MCF 10A (cell line): ENCODE measurements around the gene KCNIP2. TPM values are rescaled to one million over a fixed set of nuclear protein-coding genes. Genes with fewer than 3 reads are reported as not detected.
A peak's percentile ranks its signal among the peaks of the same experiment; 100 is the strongest.

Experiments used
- Bru-seq: library from RNA; stranded (reverse); fragments of 400-500 nt; gene quantifications from one replicate; lab custom pipeline; 2021; lab: Mats Ljungman, UMichigan
- BruChase-seq, 2 experiments: library from RNA; stranded (reverse); fragments of 400-500 nt; gene quantifications; one replicate each; lab custom pipeline; 2021; lab: Mats Ljungman, UMichigan
- BruUV-seq: library from RNA; stranded (reverse); fragments of 400-500 nt; replicated peaks from 2 replicates; lab custom pipeline; 2021; lab: Mats Ljungman, UMichigan
- CTCF ChIA-PET: fragments of 300-600 bp; sonication (Branson Sonifier 250); formaldehyde crosslinking; extraction: SDS; loops from one replicate; lab custom pipeline; 2021; ENCODE audit warnings: antibody characterized with exemption, inconsistent platforms; lab: Yijun Ruan, JAX
- POLR2A ChIA-PET: fragments of 300-600, 350-650 bp; sonication (Branson Sonifier 250); formaldehyde crosslinking; extraction: SDS; loops from one replicate; lab custom pipeline; 2020; ENCODE audit warnings: antibody characterized with exemption, inconsistent platforms; lab: Yijun Ruan, JAX
- DNase-seq: peaks from one replicate; pipeline ENCODE4 v3.0.0-alpha.2; 2018; ENCODE audit not compliant: unreplicated experiment
- H3K27ac Mint-ChIP-seq: one replicate; pipeline ENCODE4 v1.8.0; 2022; ENCODE audit warnings: mild to moderate bottlenecking, low read depth, mixed read lengths; ENCODE audit not compliant: unreplicated experiment
- H3K27me3 Mint-ChIP-seq: one replicate; pipeline ENCODE4 v1.8.0; 2022; ENCODE audit warnings: mixed read lengths; ENCODE audit not compliant: insufficient read depth, unreplicated experiment
- H3K36me3 Mint-ChIP-seq: one replicate; pipeline ENCODE4 v1.8.0; 2022; ENCODE audit warnings: mild to moderate bottlenecking, moderate library complexity, mixed read lengths; ENCODE audit not compliant: insufficient read depth, unreplicated experiment
- H3K4me1 Mint-ChIP-seq: one replicate; pipeline ENCODE4 v1.8.0; 2022; ENCODE audit warnings: mixed read lengths; ENCODE audit not compliant: insufficient read depth, unreplicated experiment
- H3K4me3 Mint-ChIP-seq: one replicate; pipeline ENCODE4 v1.8.0; 2022; ENCODE audit warnings: mild to moderate bottlenecking, moderate library complexity, mixed read lengths; ENCODE audit not compliant: unreplicated experiment
- H3K9me3 Mint-ChIP-seq: one replicate; pipeline ENCODE4 v1.8.0; 2022; ENCODE audit warnings: mixed read lengths; ENCODE audit not compliant: unreplicated experiment
- CTCF ChIP-seq: fragments of 200-600 bp; IDR thresholded peaks from one replicate; pipeline ENCODE4 v1.8.0; 2022; ENCODE audit warnings: antibody characterized with exemption, mild to moderate bottlenecking; ENCODE audit not compliant: unreplicated experiment
- intact Hi-C: fragments of 100-400 bp; cut with micrococcal nuclease; formaldehyde crosslinking; loops from 2 replicates; pipeline ENCODE4 v1.14.1; 2022
- long read RNA-seq: library from polyadenylated mRNA; stranded (forward); transcript quantifications from one replicate; pipeline ENCODE4 v2.0.0, GENCODE V29; 2022
- total RNA-seq: library from RNA; stranded (reverse); gene quantifications from 2 replicates; pipeline ENCODE4 v1.2.3, GENCODE V29; 2022

KCNIP2 gene
- total RNA-seq (2.1 and 2.6 TPM in 2 replicates), Bru-seq, nascent RNA (percentile 56 among the genes with signal in this experiment), BruChase-seq, experiment 1, labeled RNA remaining after a 6-hour chase (percentile 90 among the genes with signal in this experiment), BruChase-seq, experiment 2, labeled RNA remaining after a 2-hour chase (percentile 75 among the genes with signal in this experiment)
- long read RNA-seq, result 0 reads

GRCh38 chr10:101843032-101844021 is at the start of gene KCNIP2:
Gene KCNIP2, minus strand, starts transcription at chr10:101843800. Its CDS starts 232 bp downstream, at chr10:101843568.
- Mint-ChIP-seq H3K9me3 (no peaks in the 10 kb centered on the region), H3K4me1 (peaks cover 15% of the 10 kb centered on the region), H3K27ac (no peak within 1 kb of the TSS), H3K4me3 (no peak within 1 kb of the TSS), H3K36me3 (peaks cover 33% of the 10 kb centered on the region), H3K27me3 (no peaks in the 10 kb centered on the region)
- intact Hi-C loops, result no loop called here
- TF ChIP-seq CTCF, result peak; percentile 27
- ChIA-PET POLR2A (interaction anchor here (1.5 kb wide), 1 partner anchor 8 kb away, joined by 3 read pairs; no protein-coding TSS in a partner anchor), CTCF (interaction anchor here (0.7 to 0.8 kb wide), 2 partner anchors 104 to 115 kb away, joined by 3 read pairs; no protein-coding TSS in a partner anchor)
- no TSS peak for BruUV-seq
- no peak for DNase-seq

- ChIA-PET CTCF (interaction anchor here (0.6 to 1.7 kb wide), 4 partner anchors 37 to 118 kb away, joined by 3 to 5 read pairs (median 4); no protein-coding TSS in a partner anchor), POLR2A (interaction anchor here (0.5 to 1.2 kb wide), 5 partner anchors 9 to 858 kb away, joined by 3 to 6 read pairs (median 3); no protein-coding TSS in a partner anchor)
- Mint-ChIP-seq H3K36me3 (peaks cover 6% of the 10 kb centered on the region), H3K4me3 (no peak overlapping the region), H3K27me3 (no peaks in the 10 kb centered on the region), H3K4me1 (peaks cover 10% of the 10 kb centered on the region), H3K9me3 (no peaks in the 10 kb centered on the region), H3K27ac (no peak overlapping the region)
- no TSS peak for BruUV-seq
- TF ChIP-seq CTCF, result no peak
- DNase-seq, result peak; percentile 25
- intact Hi-C loops, result no loop called here
These were observed 49.3 kb upstream of the KCNIP2 start for GRCh38 chr10:101892782-101893391.

- H3K4me3 Mint-ChIP-seq, result no peak overlapping the region
- TF ChIP-seq CTCF, result peak; percentile 78
- H3K9me3 Mint-ChIP-seq, result no peaks in the 10 kb centered on the region
- H3K27me3 Mint-ChIP-seq, result no peaks in the 10 kb centered on the region
- peaks cover 14% of the 10 kb centered on the region for H3K36me3 Mint-ChIP-seq
- peak; percentile 81 for DNase-seq
- ChIA-PET CTCF (interaction anchor here (0.5 to 4.4 kb wide), 21 partner anchors 9 to 179 kb away, joined by 3 to 45 read pairs (median 4); no protein-coding TSS in a partner anchor), POLR2A (interaction anchor here (0.9 to 1.5 kb wide), 4 partner anchors 8 to 120 kb away, joined by 3 to 5 read pairs (median 3); no protein-coding TSS in a partner anchor)
- peaks cover 5% of the 10 kb centered on the region for H3K4me1 Mint-ChIP-seq
- peak overlapping the region; percentile 69 for H3K27ac Mint-ChIP-seq
- intact Hi-C loops, result loop anchor here (1.0 kb wide), 3 partner anchors 49 to 184 kb away; no protein-coding TSS in a partner anchor
- no TSS peak for BruUV-seq
These were observed 45.9 kb upstream of the KCNIP2 start for GRCh38 chr10:101889256-101890210.
